Mucosa of descending colon (tissue), 3 donors: ENCODE measurements around the gene SCG3. TPM values are rescaled to one million over a fixed set of nuclear protein-coding genes. Genes with fewer than 3 reads are reported as not detected.

Experiments
- ATAC-seq: fragments of 200-7000 bp; cut with Tn5 transposase; one replicate; pipeline ENCODE4 v1.9.1; 2020; ENCODE audit warnings: mild to moderate bottlenecking, moderate library complexity
- DNase-seq, 3 donors: peaks; one replicate each; pipeline ENCODE4 v3.0.0-alpha.2; 2020
- H3K36me3 ChIP-seq: fragments of 200-600 bp; one replicate; pipeline ENCODE4 v1.8.0; 2021; ENCODE audit warnings: low read depth, mild to moderate bottlenecking
- H3K4me1 ChIP-seq: fragments of 200-600 bp; one replicate; pipeline ENCODE4 v1.8.0; 2021; ENCODE audit warnings: low read depth, mild to moderate bottlenecking
- H3K4me3 ChIP-seq: fragments of 200-600 bp; one replicate; pipeline ENCODE4 v1.8.0; 2021; ENCODE audit warnings: mild to moderate bottlenecking
- H3K9me3 ChIP-seq: fragments of 200-600 bp; one replicate; pipeline ENCODE4 v1.8.0; 2021; ENCODE audit warnings: mild to moderate bottlenecking
- intact Hi-C, 2 donors: fragments of 100-400 bp; cut with DNase I in 1 of 2; cut with micrococcal nuclease in 1 of 2; formaldehyde crosslinking; loops; one replicate each; pipeline versions ENCODE4 v1.11.0 to v1.11.1; 2022; cut with DNase I, micrococcal nuclease
- total RNA-seq, 3 donors: library from RNA; stranded (reverse); fragmentation: NEBNext Ultra II Directional in 2 of 3; extraction: Animal tissue kit (Norgen Biotek cat#: 25700) in 2 of 3; gene quantifications; one replicate each; pipeline versions ENCODE4 v1.2.1 to v1.2.4, GENCODE V29; 2021 to 2023
- TF ChIP-seq, protein P1 (sequence below): fragments of 200-600 bp; IDR thresholded peaks from one replicate; pipeline ENCODE4 v1.8.0; 2022; ENCODE audit warnings: antibody characterized with exemption, mild to moderate bottlenecking
- donor health status: DM: no; HTN: no; CAD: no; lungs with moderate emphysema.
- donor health status: DM: no; HTN: no; CAD: no.
- donor health status: DM: no; HTN: yes; CAD: no.

SCG3 gene
- total RNA-seq, 3 donors from 2014 or later = 0.78 to 3.3 (median 0.89) TPM

DNA sequence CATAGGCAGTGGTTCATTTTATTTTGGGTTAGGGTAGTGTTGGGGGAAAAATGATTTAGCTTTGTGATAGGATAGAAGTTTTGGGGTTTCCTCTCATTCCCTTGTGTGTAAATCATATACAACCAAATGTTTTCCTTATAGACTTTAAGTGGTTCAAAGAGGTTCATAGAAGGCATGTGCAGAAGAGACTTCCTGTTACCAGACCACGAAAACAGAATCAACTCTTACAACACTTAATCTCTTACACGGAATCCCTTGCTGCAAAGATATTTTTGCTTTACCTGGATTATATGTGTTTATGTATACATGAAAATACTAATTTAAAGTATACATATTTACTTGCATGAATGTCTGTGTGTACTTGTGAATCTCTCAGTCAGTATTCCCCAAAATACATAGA lies 73.0 kb downstream of the SCG3 start:
- Histone ChIP-seq H3K36me3 (no peaks in the 10 kb centered on the region), H3K4me3 (no peak overlapping the region), H3K9me3 (no peaks in the 10 kb centered on the region), H3K4me1 (peaks cover 6% of the 10 kb centered on the region)
- TF ChIP-seq, protein P1, sequence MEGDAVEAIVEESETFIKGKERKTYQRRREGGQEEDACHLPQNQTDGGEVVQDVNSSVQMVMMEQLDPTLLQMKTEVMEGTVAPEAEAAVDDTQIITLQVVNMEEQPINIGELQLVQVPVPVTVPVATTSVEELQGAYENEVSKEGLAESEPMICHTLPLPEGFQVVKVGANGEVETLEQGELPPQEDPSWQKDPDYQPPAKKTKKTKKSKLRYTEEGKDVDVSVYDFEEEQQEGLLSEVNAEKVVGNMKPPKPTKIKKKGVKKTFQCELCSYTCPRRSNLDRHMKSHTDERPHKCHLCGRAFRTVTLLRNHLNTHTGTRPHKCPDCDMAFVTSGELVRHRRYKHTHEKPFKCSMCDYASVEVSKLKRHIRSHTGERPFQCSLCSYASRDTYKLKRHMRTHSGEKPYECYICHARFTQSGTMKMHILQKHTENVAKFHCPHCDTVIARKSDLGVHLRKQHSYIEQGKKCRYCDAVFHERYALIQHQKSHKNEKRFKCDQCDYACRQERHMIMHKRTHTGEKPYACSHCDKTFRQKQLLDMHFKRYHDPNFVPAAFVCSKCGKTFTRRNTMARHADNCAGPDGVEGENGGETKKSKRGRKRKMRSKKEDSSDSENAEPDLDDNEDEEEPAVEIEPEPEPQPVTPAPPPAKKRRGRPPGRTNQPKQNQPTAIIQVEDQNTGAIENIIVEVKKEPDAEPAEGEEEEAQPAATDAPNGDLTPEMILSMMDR = no peak
- intact Hi-C loops = no loop called here
- no peak for DNase-seq
- ATAC-seq = no peak

DNA sequence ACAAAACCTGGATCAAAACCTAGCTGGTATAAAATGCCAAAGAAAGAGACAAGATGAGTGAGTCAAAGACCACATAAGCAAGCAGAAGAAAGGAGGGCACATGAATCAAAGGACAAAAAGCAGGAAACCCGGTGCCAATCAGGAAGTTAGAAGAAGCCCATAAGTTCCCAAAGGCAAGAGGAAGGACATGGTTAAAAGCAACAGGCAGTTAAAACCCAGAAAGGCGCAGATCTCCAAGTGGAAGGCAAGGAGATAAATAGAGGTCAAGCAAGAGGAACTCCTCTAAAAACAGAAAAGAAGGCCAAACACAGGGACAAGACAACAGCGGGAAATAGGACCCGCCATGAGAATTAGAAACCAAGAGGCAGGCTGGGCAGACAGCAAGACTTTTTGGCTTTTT lies 74.5 kb downstream of the SCG3 start:
- Histone ChIP-seq H3K4me3 (no peak overlapping the region), H3K4me1 (peaks cover 4% of the 10 kb centered on the region), H3K36me3 (no peaks in the 10 kb centered on the region), H3K9me3 (no peaks in the 10 kb centered on the region)
- intact Hi-C loops = no loop called here
- DNase-seq (no peak), ATAC-seq (no peak)
- TF ChIP-seq, protein P1 = no peak

DNA sequence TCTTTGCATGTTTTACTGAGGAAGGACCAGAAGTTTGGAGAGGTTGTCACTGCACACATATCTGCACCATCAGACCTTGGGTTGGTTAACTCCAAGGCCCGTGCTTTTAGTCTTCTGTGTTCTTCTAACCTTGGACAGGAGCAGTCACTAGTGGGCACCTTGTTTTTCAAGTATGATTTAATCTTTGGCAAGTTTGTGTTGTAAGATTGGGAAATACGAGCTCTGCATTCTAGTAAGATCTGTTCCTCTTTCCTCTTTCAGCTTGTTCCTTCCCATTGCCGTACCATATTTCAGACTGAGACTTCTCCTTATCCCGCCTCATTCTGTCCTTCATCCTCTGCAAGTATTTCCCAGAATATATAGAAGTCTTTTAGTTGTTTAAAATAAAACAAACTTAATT lies 75.2 kb downstream of the SCG3 start:
- no peak overlapping the region for H3K4me3 ChIP-seq
- H3K4me1 ChIP-seq = no peaks in the 10 kb centered on the region
- TF ChIP-seq, protein P1 = no peak
- intact Hi-C loops = no loop called here
- ATAC-seq = no peak
- no peaks in the 10 kb centered on the region for H3K9me3 ChIP-seq
- no peak for DNase-seq
- H3K36me3 ChIP-seq = no peaks in the 10 kb centered on the region

DNA sequence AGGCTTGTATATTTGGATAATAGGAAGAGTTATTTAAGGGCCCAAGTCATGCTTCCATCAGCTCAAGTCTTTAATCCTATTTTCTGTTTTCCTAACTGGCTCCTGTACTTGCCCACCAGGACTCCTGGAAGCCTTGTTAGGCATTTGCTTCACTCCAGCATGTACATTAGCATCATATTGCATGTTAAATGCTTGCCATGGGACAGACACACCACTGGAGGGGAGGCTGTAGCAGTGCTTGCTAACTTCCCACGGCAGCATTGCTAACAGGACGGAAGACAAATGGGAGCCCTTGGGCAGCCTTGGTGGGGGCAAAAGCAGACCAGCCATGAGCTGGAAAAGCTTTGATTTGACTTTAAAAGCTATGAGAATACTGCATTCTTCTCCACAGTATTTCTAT lies 76.1 kb downstream of the SCG3 start:
- DNase-seq (no peak), ATAC-seq (no peak)
- Histone ChIP-seq H3K4me3 (no peak overlapping the region), H3K4me1 (no peaks in the 10 kb centered on the region), H3K36me3 (no peaks in the 10 kb centered on the region), H3K9me3 (no peaks in the 10 kb centered on the region)
- intact Hi-C loops = no loop called here
- TF ChIP-seq, protein P1 = no peak

DNA sequence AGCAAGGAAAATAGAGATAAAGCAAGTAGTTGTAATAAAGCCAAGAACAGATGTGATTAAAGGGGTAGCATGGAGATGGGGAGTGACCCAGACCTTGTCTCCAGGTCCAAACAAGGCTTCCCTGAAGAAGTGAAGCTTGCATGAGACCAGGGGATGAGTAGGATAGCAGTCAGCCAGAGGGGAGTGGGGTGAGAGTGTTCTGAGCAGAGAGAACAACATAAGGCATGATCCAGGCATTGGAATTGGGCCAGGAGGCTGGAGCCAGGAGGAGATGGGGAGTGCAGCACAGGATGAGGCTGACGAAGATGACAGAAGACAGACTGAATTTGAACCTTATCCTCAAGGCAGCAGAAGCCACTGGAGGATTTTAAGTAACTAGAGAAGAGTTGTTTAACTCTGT lies 77.3 kb downstream of the SCG3 start:
- intact Hi-C loops = no loop called here
- no peak for ATAC-seq
- H3K36me3 ChIP-seq = no peaks in the 10 kb centered on the region
- H3K4me3 ChIP-seq = no peak overlapping the region
- H3K9me3 ChIP-seq = no peaks in the 10 kb centered on the region
- no peaks in the 10 kb centered on the region for H3K4me1 ChIP-seq
- peak in 1 of 3 donors; percentile 33 for DNase-seq
- TF ChIP-seq, protein P1 = no peak

DNA sequence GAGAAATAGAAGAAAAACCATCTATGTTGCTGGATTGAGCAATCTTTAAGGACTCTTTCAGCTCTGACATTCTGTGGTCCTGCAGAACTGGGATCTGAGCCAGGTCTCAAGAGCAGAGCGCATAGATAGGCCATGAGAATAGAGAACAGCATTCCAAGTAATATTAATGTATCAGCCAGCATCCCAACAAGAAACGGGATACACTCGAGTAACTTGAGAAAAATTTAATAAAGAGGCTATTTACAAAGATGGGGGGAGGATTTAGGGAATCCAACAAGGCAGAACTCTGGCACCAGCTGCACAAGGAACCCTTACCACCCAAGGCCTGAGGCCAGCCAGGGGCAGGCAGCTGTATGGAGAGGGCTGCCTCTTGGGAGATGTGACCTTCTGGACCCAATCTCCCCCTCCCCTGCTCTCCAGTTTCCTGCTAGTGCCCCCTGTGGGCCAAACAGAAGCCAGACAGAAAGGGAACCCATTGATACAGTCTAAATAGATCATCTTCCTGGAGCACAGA lies 78.3 kb downstream of the SCG3 start:
- DNase-seq (peak in 1 of 3 donors; percentile 51), ATAC-seq (peak; percentile 27)
- Histone ChIP-seq H3K9me3 (no peaks in the 10 kb centered on the region), H3K4me1 (no peaks in the 10 kb centered on the region), H3K36me3 (no peaks in the 10 kb centered on the region), H3K4me3 (no peak overlapping the region)
- TF ChIP-seq, protein P1 = no peak
- intact Hi-C loops = no loop called here
